ENCODE results near the gene CARD9.

The CARD9 gene

GRCh38 chr9:136345281-136346156 lies 27.9 kb downstream of the CARD9 start:
- DNase-seq: no peak

- DNase-seq: no peak
These were observed 28.8 kb downstream of the CARD9 start for GRCh38 chr9:136344544-136345280.

GRCh38 chr9:136343884-136344269 lies 29.6 kb downstream of the CARD9 start:
- DNase-seq: no peak

GRCh38 chr9:136343121-136343883 lies 30.2 kb downstream of the CARD9 start:
- no peak for DNase-seq

- DNase-seq: no peak
These were observed 31.0 kb downstream of the CARD9 start for GRCh38 chr9:136342181-136343120.

GRCh38 chr9:136341769-136342168 lies 31.7 kb downstream of the CARD9 start:
- DNase-seq: no peak

GRCh38 chr9:136341042-136341655 lies 32.3 kb downstream of the CARD9 start:
- no peak for DNase-seq

- no peak for DNase-seq
These were observed 33.0 kb downstream of the CARD9 start for GRCh38 chr9:136340356-136341041.

- DNase-seq: no peak
These were observed 33.5 kb downstream of the CARD9 start for GRCh38 chr9:136339958-136340310.

- DNase-seq: peak; percentile 18
These were observed 34.1 kb downstream of the CARD9 start for GRCh38 chr9:136339173-136339957.

GRCh38 chr9:136338511-136338910 lies 35.0 kb downstream of the CARD9 start:
- DNase-seq: no peak

- no peak for DNase-seq
These were observed 35.8 kb downstream of the CARD9 start for GRCh38 chr9:136337416-136338395.

GRCh38 chr9:136336881-136337280 lies 36.6 kb downstream of the CARD9 start:
- DNase-seq: no peak

- no peak for DNase-seq
These were observed 37.2 kb downstream of the CARD9 start for GRCh38 chr9:136336156-136336870.

- no peak for DNase-seq
These were observed 37.9 kb downstream of the CARD9 start for GRCh38 chr9:136335296-136336155.

- DNase-seq: no peak
These were observed 38.9 kb downstream of the CARD9 start for GRCh38 chr9:136334541-136334940.

GRCh38 chr9:136333486-136333885 lies 40.0 kb downstream of the CARD9 start:
- no peak for DNase-seq
